IMR-90 (cell line): ENCODE data around the gene ISG20L2. TPM values are rescaled to one million over a fixed set of nuclear protein-coding genes. Genes with fewer than 3 reads are reported as not detected.

Experiments used
- ATAC-seq: fragments of 200-7000 bp; cut with Tn5 transposase; 2 replicates; pipeline ENCODE4 v1.9.1; 2020; ENCODE audit warnings: low read depth, mild to moderate bottlenecking, moderate library complexity
- BruUV-seq: library from RNA; stranded (reverse); fragments of 400-500 nt; replicated peaks from 2 replicates; lab custom pipeline; 2021; lab: Mats Ljungman, UMichigan
- CTCF ChIA-PET: fragments of 300-600 bp; formaldehyde crosslinking; extraction: SDS; loops from one replicate; lab custom pipeline; 2021; ENCODE audit warnings: antibody characterized with exemption; lab: Yijun Ruan, JAX
- POLR2A ChIA-PET: fragments of 300-600 bp; sonication (Branson Sonifier 250); formaldehyde crosslinking; loops from one replicate; lab custom pipeline; 2022; ENCODE audit warnings: antibody characterized with exemption; ENCODE audit not compliant: unreplicated experiment; lab: Charles Lee
- DNase-seq: peaks from one replicate; pipeline ENCODE4 v3.0.0; 2013
- H2AFZ ChIP-seq: replicated peaks from 2 replicates; pipeline ENCODE3; 2013; ENCODE audit warnings: low read length, mild to moderate bottlenecking; ENCODE audit not compliant: poor library complexity
- H2AK5ac ChIP-seq: 2 replicates; pipeline ENCODE4 v1.6.1; 2013; ENCODE audit warnings: low read depth, low read length, inconsistent platforms
- H2AK9ac ChIP-seq: replicated peaks from 2 replicates; pipeline ENCODE3; 2013; ENCODE audit warnings: mild to moderate bottlenecking, low read depth, low read length, moderate library complexity; ENCODE audit not compliant: poor library complexity
- H2BK120ac ChIP-seq: 2 replicates; pipeline ENCODE4 v1.6.1; 2013; ENCODE audit warnings: low read depth, low read length, inconsistent platforms
- H2BK15ac ChIP-seq: 3 replicates; pipeline ENCODE4 v1.6.1; 2013; ENCODE audit warnings: low read depth, low read length, inconsistent platforms
- H2BK20ac ChIP-seq: 2 replicates; pipeline ENCODE4 v1.6.1; 2013; ENCODE audit warnings: low read depth, mild to moderate bottlenecking, inconsistent platforms, low read length, moderate library complexity
- H2BK5ac ChIP-seq: 2 replicates; pipeline ENCODE4 v1.6.1; 2013; ENCODE audit warnings: mild to moderate bottlenecking, low read depth, low read length, inconsistent platforms; ENCODE audit not compliant: poor library complexity, severe bottlenecking
- H3K14ac ChIP-seq: replicated peaks from 2 replicates; pipeline ENCODE4 v1.6.1; 2013; ENCODE audit warnings: low read depth, low read length, inconsistent platforms
- H3K18ac ChIP-seq: 2 replicates; pipeline ENCODE4 v1.6.1; 2013; ENCODE audit warnings: low read depth, low read length, control low read depth
- H3K23ac ChIP-seq: 2 replicates; pipeline ENCODE4 v1.6.1; 2013; ENCODE audit warnings: low read depth, low read length, inconsistent platforms
- H3K27ac ChIP-seq: 2 replicates; pipeline ENCODE4 v1.5.1; 2013; ENCODE audit warnings: mild to moderate bottlenecking, control low read depth, low read length; ENCODE audit not compliant: insufficient read depth
- H3K27me3 ChIP-seq: 2 replicates; pipeline ENCODE4 v1.6.1; 2013; ENCODE audit warnings: low read length; ENCODE audit not compliant: control insufficient read depth, insufficient read depth
- H3K36me3 ChIP-seq: 2 replicates; pipeline ENCODE4 v1.6.1; 2013; ENCODE audit warnings: low read length, mixed read lengths; ENCODE audit not compliant: control insufficient read depth, insufficient read depth
- H3K4ac ChIP-seq: 2 replicates; pipeline ENCODE4 v1.6.1; 2013; ENCODE audit warnings: low read depth, low read length, inconsistent platforms
- H3K4me1 ChIP-seq: 2 replicates; pipeline ENCODE4 v1.6.1; 2013; ENCODE audit warnings: low read length, mixed read lengths; ENCODE audit not compliant: control insufficient read depth, insufficient read depth
- H3K4me2 ChIP-seq: 2 replicates; pipeline ENCODE4 v1.6.1; 2013; ENCODE audit warnings: low read depth, mild to moderate bottlenecking, control low read depth, low read length, moderate library complexity
- H3K4me3 ChIP-seq: 2 replicates; pipeline ENCODE4 v1.5.1; 2013; ENCODE audit warnings: low read depth, mild to moderate bottlenecking, control low read depth, low read length, moderate library complexity; ENCODE audit not compliant: insufficient read depth
- H3K56ac ChIP-seq: 2 replicates; pipeline ENCODE4 v1.6.1; 2013; ENCODE audit warnings: low read length, inconsistent platforms; ENCODE audit not compliant: insufficient read depth; ENCODE audit errors: extremely low read depth
- H3K79me1 ChIP-seq, 2 experiments: 2 replicates each; pipeline ENCODE4 v1.6.1; 2013; ENCODE audit warnings: low read length in 2 of 2, inconsistent platforms in 1 of 2, low read depth in 1 of 2
- H3K9ac ChIP-seq: 2 replicates; pipeline ENCODE4 v1.6.1; 2013; ENCODE audit warnings: low read depth, low read length, control low read depth
- H3K9me1 ChIP-seq: 2 replicates; pipeline ENCODE4 v1.6.1; 2013; ENCODE audit warnings: low read length, inconsistent platforms; ENCODE audit not compliant: insufficient read depth
- H3K9me3 ChIP-seq: 2 replicates; pipeline ENCODE4 v1.6.1; 2013; ENCODE audit warnings: low read length; ENCODE audit not compliant: control insufficient read depth, insufficient read depth
- H4K20me1 ChIP-seq: 2 replicates; pipeline ENCODE4 v1.6.1; 2013; ENCODE audit warnings: low read length, inconsistent platforms; ENCODE audit not compliant: insufficient read depth
- H4K5ac ChIP-seq: 2 replicates; pipeline ENCODE4 v1.6.1; 2013; ENCODE audit warnings: mild to moderate bottlenecking, low read depth, low read length, control low read depth
- H4K8ac ChIP-seq, 2 experiments: 2 replicates each; pipeline ENCODE4 v1.6.1; 2013; ENCODE audit warnings: low read depth in 2 of 2, low read length in 2 of 2, control low read depth in 1 of 2, inconsistent platforms in 1 of 2
- H4K91ac ChIP-seq: 2 replicates; pipeline ENCODE4 v1.6.1; 2013; ENCODE audit warnings: low read depth, low read length, inconsistent platforms; ENCODE audit not compliant: insufficient read depth
- BHLHE40 ChIP-seq: fragments of 150-350 bp; IDR thresholded peaks from 2 replicates; pipeline ENCODE4 v1.6.1; 2016; ENCODE audit warnings: mild to moderate bottlenecking, low read depth, low read length
- CEBPB ChIP-seq: IDR thresholded peaks from 2 replicates; pipeline ENCODE4 v1.6.1; 2012; ENCODE audit warnings: low read depth, low read length, improper control_type of control experiment
- CHD1 ChIP-seq: IDR thresholded peaks from 2 replicates; pipeline ENCODE4 v1.6.1; 2012; ENCODE audit warnings: low read depth, low read length, improper control_type of control experiment
- FOS ChIP-seq: fragments of 150-350 bp; IDR thresholded peaks from 2 replicates; pipeline ENCODE4 v1.6.1; 2016; ENCODE audit warnings: low read depth, low read length
- MAFK ChIP-seq: IDR thresholded peaks from 2 replicates; pipeline ENCODE4 v1.6.1; 2012; ENCODE audit warnings: low read depth, low read length, improper control_type of control experiment
- POLR2A ChIP-seq: IDR thresholded peaks from 2 replicates; pipeline ENCODE4 v1.6.1; 2012; ENCODE audit warnings: mild to moderate bottlenecking, low read depth, low read length
- RAD21 ChIP-seq: IDR thresholded peaks from 2 replicates; pipeline ENCODE4 v1.6.1; 2012; ENCODE audit warnings: low read length, improper control_type of control experiment
- WGBS, 2 experiments: methylation state at CpG; one replicate each; pipeline versions ENCODE4 v1.1.5 to v1.1.7; 2013; ENCODE audit warnings: missing lambda C conversion rate in 2 of 2; ENCODE audit not compliant: insufficient read length in 1 of 2; ENCODE audit errors: extremely low coverage in 2 of 2; 5-methylcytosine and 5-hydroxymethylcytosine counted together
- dilution Hi-C: fragments of 300-500 bp; cut with HindIII; formaldehyde crosslinking; loops from one replicate; pipeline ENCODE4 v1.14.3; 2018; ENCODE audit warnings: low sequenced_read_pairs; ENCODE audit not compliant: unreplicated experiment
- in situ Hi-C: fragments of 300-500 bp; cut with MboI; formaldehyde crosslinking; loops from 3 replicates; pipeline ENCODE4 v1.14.3; 2019; ENCODE audit warnings: low sequenced_read_pairs, inconsistent platforms, mixed read lengths
- intact Hi-C: fragments of 100-400 bp; cut with micrococcal nuclease; formaldehyde crosslinking; loops from 2 replicates; pipeline ENCODE4 v1.10.0; 2022
- polyA plus RNA-seq, 3 experiments: library from polyadenylated mRNA; depleted of rRNA; stranded (reverse); fragments of >200 nt; gene quantifications; 2 replicates each; pipeline ENCODE4 v1.2.3, GENCODE V29; 2012; ENCODE audit warnings: low replicate concordance in 1 of 3
- total RNA-seq: library from RNA; depleted of rRNA; stranded (reverse); fragments of >200 nt; gene quantifications from 2 replicates; pipeline ENCODE4 v1.2.3, GENCODE V29; 2012
- TF ChIP-seq, protein P1 (sequence below): fragments of 150-350 bp; IDR thresholded peaks from 2 replicates; pipeline ENCODE4 v1.6.1; 2016; ENCODE audit warnings: low read depth, mild to moderate bottlenecking, low read length, moderate library complexity, borderline replicate concordance
- TF ChIP-seq, protein P2 (sequence below): conservative IDR thresholded peaks from 2 replicates; pipeline ENCODE4 v1.5.1; 2012; ENCODE audit warnings: mild to moderate bottlenecking, low read depth, low read length, improper control_type of control experiment

Gene ISG20L2
- total and polyA plus RNA-seq, 2 of the 4 experiments (the other 2 are of a cell fraction): 17.0 to 27.3 TPM

DNA sequence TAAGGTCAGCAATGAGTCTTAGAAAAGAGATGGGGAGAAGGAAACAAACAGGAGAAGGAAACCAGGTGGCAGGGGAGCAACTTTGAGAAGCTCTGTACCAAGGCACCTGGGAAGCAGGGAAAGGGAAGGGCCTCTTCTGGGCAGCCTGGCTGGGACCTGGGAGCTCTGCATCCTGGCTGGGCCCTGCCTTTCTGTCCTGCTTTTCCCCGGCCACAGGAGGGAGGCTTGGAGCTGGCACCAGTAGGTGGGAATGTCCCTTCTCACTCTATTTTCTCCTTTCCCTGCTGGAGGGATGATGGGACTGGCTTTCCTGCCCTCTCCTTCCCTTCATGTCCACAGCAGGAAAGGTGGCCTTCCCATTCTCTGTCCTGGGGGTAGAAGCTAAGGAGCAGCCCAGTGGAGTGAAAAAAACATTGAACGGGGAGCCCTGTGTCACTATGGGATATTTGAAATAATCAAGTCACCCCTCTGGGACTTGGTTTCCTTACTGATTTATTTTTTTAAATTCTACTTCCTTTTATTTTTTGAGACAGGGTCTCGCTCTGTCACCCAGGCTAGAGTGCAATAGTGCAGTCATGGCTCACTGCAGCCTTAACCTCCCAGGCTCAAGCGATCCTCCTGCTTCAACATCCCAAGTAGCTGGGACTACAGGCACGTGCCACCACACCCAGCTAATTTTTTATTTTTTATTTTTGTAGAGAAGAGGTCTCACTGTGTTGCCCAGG, 46.2 kb downstream of the ISG20L2 start:
- no peak overlapping the region for H4K8ac ChIP-seq
- H2BK5ac ChIP-seq: no peak overlapping the region
- H2AK5ac ChIP-seq: no peak overlapping the region
- no peak overlapping the region for H4K5ac ChIP-seq
- no peaks in the 10 kb centered on the region for H3K9me1 ChIP-seq
- no peak overlapping the region for H3K27ac ChIP-seq
- no peak overlapping the region for H3K4me3 ChIP-seq
- dilution Hi-C loops (no loop called here), in situ Hi-C loops (no loop called here), intact Hi-C loops (no loop called here)
- H3K4me1 ChIP-seq: peaks cover 6% of the 10 kb centered on the region; the same call in 1 of the 2 replicates
- WGBS, 2 experiments: 86% methylated on average over 1 of the region's 5 CpGs; no CpG with 5 or more reads in 1 of the 2 experiments
- no peaks in the 10 kb centered on the region for H4K20me1 ChIP-seq
- no peak overlapping the region for H3K4ac ChIP-seq
- no peak overlapping the region for H2BK15ac ChIP-seq
- H2AFZ ChIP-seq: no peak overlapping the region
- H2AK9ac ChIP-seq: no peak overlapping the region
- ChIA-PET POLR2A (no interaction called here), CTCF (interaction anchor here (1.0 to 1.4 kb wide), 2 partner anchors 22 to 58 kb away, joined by 3 read pairs; no protein-coding TSS in a partner anchor)
- no peak overlapping the region for H3K14ac ChIP-seq
- no peak overlapping the region for H3K9ac ChIP-seq
- H3K4me2 ChIP-seq: no peak overlapping the region
- TF ChIP-seq, protein P1, sequence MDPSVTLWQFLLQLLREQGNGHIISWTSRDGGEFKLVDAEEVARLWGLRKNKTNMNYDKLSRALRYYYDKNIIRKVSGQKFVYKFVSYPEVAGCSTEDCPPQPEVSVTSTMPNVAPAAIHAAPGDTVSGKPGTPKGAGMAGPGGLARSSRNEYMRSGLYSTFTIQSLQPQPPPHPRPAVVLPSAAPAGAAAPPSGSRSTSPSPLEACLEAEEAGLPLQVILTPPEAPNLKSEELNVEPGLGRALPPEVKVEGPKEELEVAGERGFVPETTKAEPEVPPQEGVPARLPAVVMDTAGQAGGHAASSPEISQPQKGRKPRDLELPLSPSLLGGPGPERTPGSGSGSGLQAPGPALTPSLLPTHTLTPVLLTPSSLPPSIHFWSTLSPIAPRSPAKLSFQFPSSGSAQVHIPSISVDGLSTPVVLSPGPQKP: no peak
- no peak for TF ChIP-seq FOS
- no peak for TF ChIP-seq POLR2A
- TF ChIP-seq BHLHE40: no peak
- TF ChIP-seq CHD1: no peak
- TF ChIP-seq, protein P2, sequence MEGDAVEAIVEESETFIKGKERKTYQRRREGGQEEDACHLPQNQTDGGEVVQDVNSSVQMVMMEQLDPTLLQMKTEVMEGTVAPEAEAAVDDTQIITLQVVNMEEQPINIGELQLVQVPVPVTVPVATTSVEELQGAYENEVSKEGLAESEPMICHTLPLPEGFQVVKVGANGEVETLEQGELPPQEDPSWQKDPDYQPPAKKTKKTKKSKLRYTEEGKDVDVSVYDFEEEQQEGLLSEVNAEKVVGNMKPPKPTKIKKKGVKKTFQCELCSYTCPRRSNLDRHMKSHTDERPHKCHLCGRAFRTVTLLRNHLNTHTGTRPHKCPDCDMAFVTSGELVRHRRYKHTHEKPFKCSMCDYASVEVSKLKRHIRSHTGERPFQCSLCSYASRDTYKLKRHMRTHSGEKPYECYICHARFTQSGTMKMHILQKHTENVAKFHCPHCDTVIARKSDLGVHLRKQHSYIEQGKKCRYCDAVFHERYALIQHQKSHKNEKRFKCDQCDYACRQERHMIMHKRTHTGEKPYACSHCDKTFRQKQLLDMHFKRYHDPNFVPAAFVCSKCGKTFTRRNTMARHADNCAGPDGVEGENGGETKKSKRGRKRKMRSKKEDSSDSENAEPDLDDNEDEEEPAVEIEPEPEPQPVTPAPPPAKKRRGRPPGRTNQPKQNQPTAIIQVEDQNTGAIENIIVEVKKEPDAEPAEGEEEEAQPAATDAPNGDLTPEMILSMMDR: no peak
- TF ChIP-seq CEBPB: no peak
- no peak for TF ChIP-seq MAFK
- TF ChIP-seq RAD21: no peak
- H3K23ac ChIP-seq: no peak overlapping the region
- no peak for ATAC-seq
- no peak for DNase-seq
- peaks cover 27% of the 10 kb centered on the region for H3K27me3 ChIP-seq
- no peaks in the 10 kb centered on the region for H3K36me3 ChIP-seq
- peaks cover 0 to 5% of the 10 kb centered on the region in 2 experiments; a peak in 2 of 4 replicates for H3K79me1 ChIP-seq
- no peaks in the 10 kb centered on the region for H3K9me3 ChIP-seq
- H3K56ac ChIP-seq: no peak overlapping the region
- no peak overlapping the region for H3K18ac ChIP-seq
- no peak overlapping the region for H2BK120ac ChIP-seq
- H2BK20ac ChIP-seq: no peak overlapping the region
- no TSS peak for BruUV-seq
- H4K91ac ChIP-seq: no peak overlapping the region
